Mucosa of descending colon (tissue), 3 donors: ENCODE results near the gene SH2B2. TPM values are rescaled to one million over a fixed set of nuclear protein-coding genes. Genes with fewer than 3 reads are reported as not detected.

ENCODE experiments used
- ATAC-seq: fragments of 200-7000 bp; cut with Tn5 transposase; one replicate; pipeline ENCODE4 v1.9.1; 2020; ENCODE audit warnings: mild to moderate bottlenecking, moderate library complexity
- DNase-seq, 3 donors: peaks; one replicate each; pipeline ENCODE4 v3.0.0-alpha.2; 2020
- H3K36me3 ChIP-seq: fragments of 200-600 bp; one replicate; pipeline ENCODE4 v1.8.0; 2021; ENCODE audit warnings: low read depth, mild to moderate bottlenecking
- H3K4me1 ChIP-seq: fragments of 200-600 bp; one replicate; pipeline ENCODE4 v1.8.0; 2021; ENCODE audit warnings: low read depth, mild to moderate bottlenecking
- H3K4me3 ChIP-seq: fragments of 200-600 bp; one replicate; pipeline ENCODE4 v1.8.0; 2021; ENCODE audit warnings: mild to moderate bottlenecking
- H3K9me3 ChIP-seq: fragments of 200-600 bp; one replicate; pipeline ENCODE4 v1.8.0; 2021; ENCODE audit warnings: mild to moderate bottlenecking
- CTCF ChIP-seq: fragments of 200-600 bp; IDR thresholded peaks from one replicate; pipeline ENCODE4 v1.8.0; 2022; ENCODE audit warnings: antibody characterized with exemption, mild to moderate bottlenecking
- intact Hi-C, 2 donors: fragments of 100-400 bp; cut with DNase I in 1 of 2; cut with micrococcal nuclease in 1 of 2; formaldehyde crosslinking; loops; one replicate each; pipeline versions ENCODE4 v1.11.0 to v1.11.1; 2022; cut with DNase I, micrococcal nuclease
- total RNA-seq, 3 donors: library from RNA; stranded (reverse); fragmentation: NEBNext Ultra II Directional in 2 of 3; extraction: Animal tissue kit (Norgen Biotek cat#: 25700) in 2 of 3; gene quantifications; one replicate each; pipeline versions ENCODE4 v1.2.1 to v1.2.4, GENCODE V29; 2021 to 2023
- donor health status: DM: no; HTN: no; CAD: no; lungs with moderate emphysema.
- donor health status: DM: no; HTN: no; CAD: no.
- donor health status: DM: no; HTN: yes; CAD: no.

Gene SH2B2
- total RNA-seq, 3 donors from 2014 or later: 2.3 to 3.7 (median 2.7) TPM

GRCh38 chr7:102285540-102286236 is 980 bp upstream of the SH2B2 start:
- ATAC-seq: no peak
- no peak for TF ChIP-seq CTCF
- H3K9me3 ChIP-seq: no peaks in the 10 kb centered on the region
- intact Hi-C loops: loop anchor here in 1 of 2 donors (10.0 kb wide), 1 partner anchor 109 kb away; the partner anchor contains the start of gene PRKRIP1
- H3K36me3 ChIP-seq: no peaks in the 10 kb centered on the region
- peaks cover 21% of the 10 kb centered on the region for H3K4me1 ChIP-seq
- no peak for DNase-seq
- H3K4me3 ChIP-seq: no peak overlapping the region

- ATAC-seq (peak; percentile 57), DNase-seq (peak; percentile 56 to 76 (median 66))
- Histone ChIP-seq H3K4me1 (peaks cover 21% of the 10 kb centered on the region), H3K36me3 (no peaks in the 10 kb centered on the region), H3K9me3 (no peaks in the 10 kb centered on the region), H3K4me3 (peak overlapping the region; percentile 36)
- intact Hi-C loops: loop anchor here in 1 of 2 donors (10.0 kb wide), 1 partner anchor 107 kb away; the partner anchor contains the start of gene PRKRIP1
- TF ChIP-seq CTCF: no peak
Measured at GRCh38 chr7:102287111-102287980, 678 bp downstream of the SH2B2 start.

- ATAC-seq: no peak
- intact Hi-C loops: loop anchor here in 1 of 2 donors (10.0 kb wide), 1 partner anchor 107 kb away; the partner anchor contains the start of gene PRKRIP1
- Histone ChIP-seq H3K4me3 (peak overlapping the region; percentile 36), H3K36me3 (no peaks in the 10 kb centered on the region), H3K4me1 (peaks cover 21% of the 10 kb centered on the region), H3K9me3 (no peaks in the 10 kb centered on the region)
- DNase-seq: no peak
- TF ChIP-seq CTCF: no peak
Measured at GRCh38 chr7:102287981-102288278, 1.3 kb downstream of the SH2B2 start.

GRCh38 chr7:102288285-102288930 is 1.7 kb downstream of the SH2B2 start:
- H3K4me1 ChIP-seq: peaks cover 21% of the 10 kb centered on the region
- DNase-seq: peak in 1 of 3 donors; percentile 28
- no peaks in the 10 kb centered on the region for H3K36me3 ChIP-seq
- TF ChIP-seq CTCF: no peak
- intact Hi-C loops: loop anchor here in 1 of 2 donors (10.0 kb wide), 1 partner anchor 106 kb away; the partner anchor contains the start of gene PRKRIP1
- H3K9me3 ChIP-seq: no peaks in the 10 kb centered on the region
- ATAC-seq: no peak
- H3K4me3 ChIP-seq: no peak overlapping the region

- Histone ChIP-seq H3K4me1 (peaks cover 21% of the 10 kb centered on the region), H3K9me3 (no peaks in the 10 kb centered on the region), H3K36me3 (no peaks in the 10 kb centered on the region), H3K4me3 (no peak overlapping the region)
- intact Hi-C loops: loop anchor here in 1 of 2 donors (10.0 kb wide), 1 partner anchor 106 kb away; the partner anchor contains the start of gene PRKRIP1
- no peak for ATAC-seq
- no peak for TF ChIP-seq CTCF
- DNase-seq: no peak
Measured at GRCh38 chr7:102289057-102289456, 2.4 kb downstream of the SH2B2 start.
